ENCODE data around the gene SLC40A1.
A peak's percentile ranks its signal among the peaks of the same experiment; 100 is the strongest.

SLC40A1 gene

GRCh38 chr2:189599245-189599644 is 18.7 kb upstream of the SLC40A1 start:
- DNase-seq: no peak

GRCh38 chr2:189595417-189595816 is 14.8 kb upstream of the SLC40A1 start:
- DNase-seq: no peak

- no peak for DNase-seq
Observed at GRCh38 chr2:189594305-189594704, 13.7 kb upstream of the SLC40A1 start.

GRCh38 chr2:189593115-189593514 is 12.5 kb upstream of the SLC40A1 start:
- DNase-seq: no peak

- peak; percentile 12 for DNase-seq
Observed at GRCh38 chr2:189592353-189592984, 11.9 kb upstream of the SLC40A1 start.

GRCh38 chr2:189587780-189588179 is 7.2 kb upstream of the SLC40A1 start:
- no peak for DNase-seq

GRCh38 chr2:189585226-189585756 is 4.7 kb upstream of the SLC40A1 start:
- DNase-seq: no peak

GRCh38 chr2:189584686-189585085 is 4.1 kb upstream of the SLC40A1 start:
- DNase-seq: no peak

GRCh38 chr2:189583227-189584198 is 2.9 kb upstream of the SLC40A1 start:
- no peak for DNase-seq

- no peak for DNase-seq
Observed at GRCh38 chr2:189582809-189583192, 2.2 kb upstream of the SLC40A1 start.

GRCh38 chr2:189582140-189582808 is 1.7 kb upstream of the SLC40A1 start:
- DNase-seq: no peak

GRCh38 chr2:189581354-189582139 is 961 bp upstream of the SLC40A1 start:
- peak; percentile 8 for DNase-seq

- DNase-seq: peak; percentile 32
Observed at GRCh38 chr2:189580241-189580651, 340 bp downstream of the SLC40A1 start.

GRCh38 chr2:189579585-189580186 is 900 bp downstream of the SLC40A1 start:
- peak; percentile 8 for DNase-seq

- DNase-seq: no peak
Observed at GRCh38 chr2:189578272-189578950, 2.2 kb downstream of the SLC40A1 start.

- no peak for DNase-seq
Observed at GRCh38 chr2:189577121-189577520, 3.5 kb downstream of the SLC40A1 start.

GRCh38 chr2:189576396-189576795 is 4.2 kb downstream of the SLC40A1 start:
- no peak for DNase-seq

GRCh38 chr2:189574793-189575475 is 5.7 kb downstream of the SLC40A1 start:
- no peak for DNase-seq

GRCh38 chr2:189570570-189571031 is 10.0 kb downstream of the SLC40A1 start:
- DNase-seq: no peak

GRCh38 chr2:189569295-189569910 is 11.2 kb downstream of the SLC40A1 start:
- DNase-seq: no peak
